ENCODE results near the gene MFNG. TPM values are rescaled to one million over a fixed set of nuclear protein-coding genes. Genes with fewer than 3 reads are reported as not detected.

The MFNG gene, protein sequence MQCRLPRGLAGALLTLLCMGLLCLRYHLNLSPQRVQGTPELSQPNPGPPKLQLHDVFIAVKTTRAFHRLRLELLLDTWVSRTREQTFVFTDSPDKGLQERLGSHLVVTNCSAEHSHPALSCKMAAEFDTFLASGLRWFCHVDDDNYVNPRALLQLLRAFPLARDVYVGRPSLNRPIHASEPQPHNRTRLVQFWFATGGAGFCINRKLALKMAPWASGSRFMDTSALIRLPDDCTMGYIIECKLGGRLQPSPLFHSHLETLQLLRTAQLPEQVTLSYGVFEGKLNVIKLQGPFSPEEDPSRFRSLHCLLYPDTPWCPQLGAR
- total RNA-seq, result 84.5 and 132 TPM in 2 replicates

DNA sequence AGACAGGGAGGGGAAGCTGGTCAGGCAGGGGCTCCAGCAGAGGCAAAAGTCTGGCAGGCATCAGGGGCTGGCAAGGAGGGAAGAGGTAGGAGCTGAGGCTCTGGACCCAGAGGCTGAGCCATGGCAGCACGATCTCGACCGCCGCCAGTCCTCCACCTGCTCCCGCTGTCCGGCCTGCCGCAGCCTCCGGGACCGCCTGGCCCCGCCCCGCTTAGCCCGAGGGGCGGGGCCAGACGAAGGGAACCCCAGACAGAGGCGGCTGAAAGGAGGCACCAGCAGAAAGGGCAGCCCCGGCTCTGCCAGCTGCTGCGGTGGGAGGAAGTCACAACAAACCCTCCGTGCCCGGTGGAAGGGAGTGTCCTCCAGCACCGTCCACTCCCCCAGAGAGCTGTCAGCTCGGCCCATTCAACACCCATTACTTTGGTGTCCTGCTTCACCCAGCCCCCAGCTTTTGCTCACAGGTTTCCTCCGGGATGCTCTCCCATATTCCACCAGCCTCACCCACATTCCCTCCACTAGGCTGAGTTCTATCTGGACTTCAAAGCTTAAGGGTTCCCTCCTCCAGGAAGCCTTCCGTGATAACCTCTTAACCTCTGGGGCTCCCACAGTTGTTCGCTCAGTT, at the start of gene MFNG:
Gene MFNG (minus strand): TSS at position 161 of the 622 bp plus-strand sequence. CDS start 207 bp downstream, outside the sequence.

DNA sequence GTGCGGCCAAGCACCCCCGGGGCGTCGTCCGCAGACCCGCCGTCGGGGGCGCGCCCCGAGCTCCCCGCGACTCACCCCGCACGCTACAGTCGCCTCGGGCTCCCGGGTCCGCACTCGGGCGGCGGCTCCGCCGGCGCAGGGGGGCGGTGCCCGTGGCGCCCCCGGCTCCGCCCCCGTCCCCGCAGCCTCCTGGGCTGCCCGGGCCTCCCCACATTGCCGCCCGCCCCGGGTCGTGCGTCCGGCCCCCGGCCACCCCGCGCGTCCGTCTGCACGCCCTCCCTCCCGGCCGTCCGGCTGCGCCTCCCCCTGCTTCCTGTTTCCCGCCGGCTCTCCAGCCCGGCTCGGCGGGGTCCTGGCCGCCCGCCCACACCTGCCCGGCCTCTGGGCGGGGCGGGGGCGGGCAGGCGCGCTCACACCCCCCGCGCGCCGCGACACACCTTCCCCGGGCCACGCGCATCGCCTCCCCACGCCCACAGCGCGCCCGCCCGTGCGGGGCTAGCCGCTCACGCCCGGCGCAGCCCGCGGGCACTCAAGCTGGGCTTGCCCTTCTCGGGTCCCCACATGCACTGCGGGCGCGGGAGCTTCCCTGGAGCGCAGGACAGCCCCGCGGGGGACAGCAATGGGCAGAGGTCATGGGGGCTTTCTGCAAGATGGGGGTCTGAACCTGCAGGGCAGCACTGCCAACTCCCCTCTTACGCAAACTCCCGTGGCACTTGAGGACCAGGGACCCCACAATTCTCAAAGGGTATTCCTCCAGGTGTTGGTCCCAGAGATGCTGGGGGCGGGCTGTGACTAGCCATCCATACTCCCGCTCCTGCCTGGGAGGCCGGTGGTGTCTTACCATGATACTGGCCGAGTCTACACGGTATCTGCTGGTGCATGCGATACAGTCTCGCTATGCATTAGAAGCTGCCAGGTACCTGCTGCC, 33.3 kb upstream of the MFNG start, which contains the start of gene CARD10:
Gene CARD10 (minus strand): TSS at position 148 of the 928 bp plus-strand sequence. CDS start 215 bp downstream, outside the sequence.

DNA sequence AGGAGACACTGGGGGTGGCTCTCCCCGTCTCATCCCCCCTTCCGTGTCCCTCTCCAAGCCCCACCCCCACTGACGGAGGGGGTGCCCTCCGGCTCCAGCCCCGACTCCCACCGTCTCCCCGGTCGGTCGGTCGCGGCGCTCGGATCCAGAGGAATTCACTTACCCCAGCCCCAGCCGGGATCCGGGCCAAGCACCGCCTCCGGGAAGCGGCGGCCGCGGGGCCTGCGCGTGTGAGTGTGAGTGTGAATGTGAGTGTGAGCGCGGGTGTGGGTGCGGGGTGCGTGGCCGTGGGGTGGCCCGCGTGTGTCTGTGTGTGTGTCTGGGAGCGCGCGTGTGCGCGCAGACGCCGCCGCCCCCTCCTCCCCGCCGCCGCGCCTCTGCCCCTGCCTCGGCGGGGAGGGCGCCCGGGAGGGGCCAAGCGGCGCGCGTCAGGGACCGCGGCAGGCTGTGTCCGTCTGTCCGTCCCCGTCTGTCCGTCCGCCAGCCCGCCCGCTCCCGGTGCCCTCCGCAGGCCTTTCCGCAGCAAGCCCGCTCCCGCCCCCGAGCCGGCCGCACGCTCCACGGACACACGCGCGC, 59.0 kb downstream of the MFNG start, which contains the start of gene ELFN2:
Gene ELFN2 (minus strand): TSS at position 345 of the 576 bp plus-strand sequence. CDS start 51,945 bp downstream, outside the sequence.

Other genes with a start within 250 kb of the MFNG start
- 8.8 and 19.5 TPM in 2 replicates for gene RAC2, start 242.1 kb downstream of the MFNG start, total RNA-seq
- gene CYTH4, start 203.9 kb downstream of the MFNG start, total RNA-seq, result 0.15 TPM in 1 of 2 replicates, not detected in the other
- under 0.01 TPM in 2 replicates for gene ELFN2, start 58.9 kb downstream of the MFNG start, total RNA-seq
- 26.0 and 27.5 TPM in 2 replicates for gene CARD10, start 33.0 kb upstream of the MFNG start, total RNA-seq
- gene CDC42EP1, start 74.1 kb upstream of the MFNG start, total RNA-seq, result 20.2 and 26.0 TPM in 2 replicates
- gene LGALS2, start 93.7 kb upstream of the MFNG start, total RNA-seq, result not detected in 2 replicates
- gene GGA1, start 122.5 kb upstream of the MFNG start, total RNA-seq, result 28.3 and 29.6 TPM in 2 replicates
- gene SH3BP1, start 153.3 kb upstream of the MFNG start, total RNA-seq, result 1.3 and 2.4 TPM in 2 replicates
- 8.2 and 13.6 TPM in 2 replicates for gene PDXP, start 172.3 kb upstream of the MFNG start, total RNA-seq
- 7,376 and 9,538 TPM in 2 replicates for gene LGALS1, start 189.3 kb upstream of the MFNG start, total RNA-seq
- gene NOL12, start 200.0 kb upstream of the MFNG start, total RNA-seq, result 25.0 and 49.2 TPM in 2 replicates
- 66.9 and 70.8 TPM in 2 replicates for gene TRIOBP, start 210.7 kb upstream of the MFNG start, total RNA-seq

Measured in epithelial cell of umbilical artery (primary cell).